Mononuclear cell (primary cell): ENCODE results near the gene FRMD4A. TPM values are rescaled to one million over a fixed set of nuclear protein-coding genes. Genes with fewer than 3 reads are reported as not detected.
"Not testable (repeated sequence)": the region's sequence is repeated elsewhere in the genome, so short reads cannot be mapped to it uniquely, and the experiment has no call there.

ENCODE experiments used
- H3K27me3 ChIP-seq: 2 replicates; pipeline ENCODE4 v1.6.0; 2011; ENCODE audit warnings: low read length, control low read depth; ENCODE audit not compliant: insufficient read depth
- H3K4me1 ChIP-seq: 2 replicates; pipeline ENCODE4 v1.5.1; 2011; ENCODE audit warnings: mild to moderate bottlenecking, low read length, control low read depth; ENCODE audit not compliant: insufficient read depth
- H3K4me3 ChIP-seq: 2 replicates; pipeline ENCODE4 v1.5.1; 2011; ENCODE audit warnings: mild to moderate bottlenecking, low read length, moderate library complexity
- H3K9me3 ChIP-seq: 2 replicates; pipeline ENCODE4 v1.5.1; 2011; ENCODE audit warnings: low read depth, mild to moderate bottlenecking, control low read depth, low read length
- total RNA-seq: library from RNA; depleted of rRNA; stranded (reverse); fragments of >200 nt; gene quantifications from one replicate; pipeline ENCODE4 v1.2.3, GENCODE V29; 2012

FRMD4A gene
- total RNA-seq, 1 donor: 0.63 TPM

DNA sequence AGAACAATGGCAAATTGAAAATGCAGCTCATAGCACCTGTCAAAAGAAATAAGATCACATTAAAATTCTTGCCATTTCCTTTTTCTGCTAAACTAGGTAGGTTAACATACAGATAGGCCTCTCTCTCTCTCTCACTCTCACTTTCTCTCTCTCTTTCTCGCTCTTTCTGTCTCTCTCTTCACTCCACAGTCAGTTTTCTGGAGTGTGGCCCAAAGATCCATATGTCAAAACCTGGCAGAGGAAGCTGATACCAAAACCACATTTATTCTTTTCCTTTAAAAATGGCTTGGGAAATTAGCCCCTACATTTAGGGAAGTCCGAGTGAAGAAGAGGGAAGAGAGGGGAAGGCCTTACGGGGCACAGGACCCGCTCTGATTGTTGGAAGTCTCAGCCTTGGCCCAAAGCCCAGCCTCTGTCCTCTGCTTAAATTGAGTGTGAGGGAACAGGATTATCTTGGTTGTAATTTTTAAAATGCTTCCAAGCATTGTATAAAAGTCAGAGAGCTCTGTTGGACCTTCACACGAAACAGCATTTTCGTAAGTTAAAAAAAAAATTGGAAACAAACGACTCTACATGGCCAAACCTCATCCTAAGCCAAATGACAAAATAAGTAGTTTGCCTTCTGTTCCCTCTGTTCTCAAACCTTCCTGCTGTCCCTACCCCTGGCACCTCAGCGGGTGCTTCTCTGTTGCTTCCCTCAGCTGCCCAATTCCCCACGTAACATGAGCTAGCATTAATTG lies 83.2 kb downstream of the FRMD4A start:
- H3K4me3 ChIP-seq: no peak overlapping the region
- H3K27me3 ChIP-seq: no peaks in the 10 kb centered on the region
- no peaks in the 10 kb centered on the region for H3K4me1 ChIP-seq
- H3K9me3 ChIP-seq: no peaks in the 10 kb centered on the region

DNA sequence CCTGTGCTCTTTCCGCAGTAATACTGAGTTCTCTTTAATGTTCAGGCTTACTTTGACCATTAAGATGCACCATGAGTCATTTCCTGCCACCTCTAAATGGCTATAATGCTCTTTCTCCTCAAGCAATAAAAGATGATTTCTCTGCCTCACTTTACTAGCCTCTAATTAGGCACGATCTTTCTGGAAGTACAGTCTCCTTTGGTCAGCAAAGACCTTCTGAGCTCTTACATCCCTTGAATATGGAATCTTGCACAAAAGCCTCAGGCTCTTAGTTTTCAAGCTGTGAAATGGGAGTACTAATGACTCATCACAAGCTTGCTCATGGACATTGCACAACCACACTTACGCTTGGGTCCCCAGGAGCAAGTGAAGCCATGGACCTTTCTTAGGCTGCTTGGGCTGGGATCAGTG lies 85.9 kb downstream of the FRMD4A start:
- no peaks in the 10 kb centered on the region for H3K4me1 ChIP-seq
- H3K9me3 ChIP-seq: no peaks in the 10 kb centered on the region
- H3K27me3 ChIP-seq: peaks cover 7% of the 10 kb centered on the region
- H3K4me3 ChIP-seq: no peak overlapping the region

DNA sequence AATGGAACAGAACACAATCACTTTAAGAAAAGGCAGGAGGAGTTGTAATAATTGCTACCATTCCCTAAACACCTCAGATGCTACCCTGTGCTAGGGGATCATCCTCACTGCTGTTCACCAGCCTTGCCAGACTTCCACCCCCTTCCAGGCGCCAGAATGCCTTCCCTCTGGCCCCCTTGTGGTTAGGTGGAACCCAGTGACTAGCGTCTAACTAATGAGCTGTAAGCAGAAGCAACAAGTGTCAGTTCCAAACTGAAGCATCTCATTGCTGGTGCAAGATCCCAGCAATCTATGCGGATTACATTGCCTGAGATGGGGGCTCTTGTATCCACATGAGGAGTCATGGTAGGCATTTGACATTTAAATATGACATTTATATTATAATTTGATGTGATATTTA lies 86.6 kb downstream of the FRMD4A start:
- Histone ChIP-seq H3K27me3 (peaks cover 7% of the 10 kb centered on the region), H3K9me3 (no peaks in the 10 kb centered on the region), H3K4me3 (no peak overlapping the region), H3K4me1 (no peaks in the 10 kb centered on the region)

DNA sequence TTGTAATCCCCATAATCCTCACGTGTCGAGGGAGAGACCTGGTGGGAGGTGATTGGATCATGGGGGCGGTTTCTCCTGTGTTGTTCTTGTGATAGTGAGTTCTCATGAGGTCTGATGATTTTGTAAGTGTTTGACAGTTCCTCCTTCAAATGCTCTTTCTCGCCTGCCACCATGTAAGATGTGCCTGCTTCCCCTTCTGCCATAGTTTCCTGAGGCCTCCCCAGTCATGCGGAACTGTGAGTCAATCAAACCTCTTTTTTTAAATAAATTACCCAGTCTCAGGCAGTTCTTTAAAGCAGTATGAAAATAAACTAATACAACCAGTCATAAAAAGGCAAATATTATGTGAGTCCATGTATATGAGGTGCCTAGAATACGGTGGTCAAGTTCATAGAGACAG lies 87.5 kb downstream of the FRMD4A start:
- Histone ChIP-seq H3K9me3 (no peaks in the 10 kb centered on the region), H3K4me3 (no peak overlapping the region), H3K27me3 (peaks cover 7% of the 10 kb centered on the region), H3K4me1 (no peaks in the 10 kb centered on the region)

DNA sequence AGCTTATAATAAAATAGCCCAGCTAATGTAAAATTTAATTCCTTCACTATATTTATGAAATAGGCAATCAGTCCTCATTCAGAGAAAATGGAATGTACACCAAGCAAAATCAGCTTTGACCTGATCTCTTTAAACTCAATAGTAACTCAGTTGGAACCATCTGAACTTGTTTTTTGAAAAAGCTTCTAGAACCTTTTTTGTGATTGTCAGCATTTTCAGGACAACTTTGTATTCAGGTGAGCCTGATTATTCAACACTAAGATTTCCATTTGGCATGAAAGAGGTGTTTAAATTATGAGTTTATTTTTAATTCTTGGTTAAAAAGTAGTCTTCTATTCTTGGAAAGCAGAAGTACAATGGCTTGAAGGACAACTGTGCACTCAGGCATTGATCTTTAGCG lies 89.5 kb downstream of the FRMD4A start:
- peaks cover 7% of the 10 kb centered on the region for H3K27me3 ChIP-seq
- no peaks in the 10 kb centered on the region for H3K4me1 ChIP-seq
- H3K9me3 ChIP-seq: no peaks in the 10 kb centered on the region
- no peak overlapping the region for H3K4me3 ChIP-seq

DNA sequence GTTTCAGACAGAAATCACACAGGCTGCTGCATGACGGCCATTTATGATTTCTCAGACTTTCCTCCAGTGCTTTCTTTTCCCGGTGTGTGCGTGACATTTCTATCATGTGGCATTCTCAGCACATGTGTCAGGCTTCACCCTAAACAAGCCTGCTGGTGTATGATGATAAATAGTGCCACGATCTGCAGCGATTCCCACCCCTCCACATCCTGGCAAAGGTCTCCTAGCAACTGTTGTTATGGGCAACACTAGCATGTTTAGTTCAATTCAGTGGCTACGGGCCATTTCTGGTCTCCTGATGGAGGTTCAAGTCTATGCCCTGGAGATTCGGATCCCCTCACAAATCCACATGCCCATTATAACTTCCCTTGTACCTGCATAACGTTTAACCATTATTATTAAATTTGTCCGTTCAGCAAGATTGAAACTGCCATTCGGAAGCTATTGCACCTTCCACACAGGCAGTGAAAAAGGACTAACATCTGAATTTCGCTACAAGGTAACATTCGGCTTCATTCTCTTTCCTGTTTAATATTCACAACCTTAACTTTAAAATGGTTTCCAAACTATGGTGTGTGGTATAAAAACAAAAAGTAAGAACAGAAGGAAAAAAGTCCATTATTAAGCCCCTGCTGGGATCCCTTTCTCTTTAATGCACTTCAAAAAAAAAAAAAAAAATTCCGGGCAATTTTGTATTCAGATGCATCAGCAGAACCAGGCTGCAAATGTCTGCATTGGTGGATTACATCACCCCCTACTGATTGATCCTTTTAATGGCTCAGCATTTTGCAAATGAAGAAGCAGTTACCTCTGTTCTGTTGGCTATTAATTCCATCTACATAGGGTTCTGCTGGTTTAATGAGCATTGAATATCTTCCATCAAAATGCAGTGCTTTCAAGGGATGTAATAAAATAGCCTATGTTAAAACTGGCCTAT lies 90.2 kb downstream of the FRMD4A start:
- H3K4me1 ChIP-seq: no peaks in the 10 kb centered on the region
- H3K4me3 ChIP-seq: no peak overlapping the region
- H3K27me3 ChIP-seq: peaks cover 7% of the 10 kb centered on the region
- no peaks in the 10 kb centered on the region for H3K9me3 ChIP-seq

DNA sequence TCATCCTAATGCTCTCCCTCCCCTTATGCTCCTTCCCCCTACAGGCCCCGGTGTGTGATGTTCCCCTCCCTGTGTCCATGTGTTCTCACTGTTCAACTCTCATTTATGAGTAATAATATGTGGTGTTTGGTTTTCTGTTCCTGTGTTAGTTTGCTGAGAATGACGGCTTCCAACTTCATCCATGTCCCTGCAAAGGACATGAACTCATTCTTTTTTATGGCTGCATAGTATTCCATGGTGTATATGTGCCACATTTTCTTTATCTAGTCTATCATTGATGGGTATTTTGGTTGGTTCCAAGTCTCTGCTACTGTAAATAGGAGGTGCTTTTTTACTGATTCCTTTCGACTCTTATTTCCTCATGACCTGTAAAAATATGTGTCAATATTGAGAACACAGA lies 92.1 kb downstream of the FRMD4A start:
- H3K4me1 ChIP-seq, H3K4me3 ChIP-seq, H3K27me3 ChIP-seq, H3K9me3 ChIP-seq: not testable (repeated sequence)

DNA sequence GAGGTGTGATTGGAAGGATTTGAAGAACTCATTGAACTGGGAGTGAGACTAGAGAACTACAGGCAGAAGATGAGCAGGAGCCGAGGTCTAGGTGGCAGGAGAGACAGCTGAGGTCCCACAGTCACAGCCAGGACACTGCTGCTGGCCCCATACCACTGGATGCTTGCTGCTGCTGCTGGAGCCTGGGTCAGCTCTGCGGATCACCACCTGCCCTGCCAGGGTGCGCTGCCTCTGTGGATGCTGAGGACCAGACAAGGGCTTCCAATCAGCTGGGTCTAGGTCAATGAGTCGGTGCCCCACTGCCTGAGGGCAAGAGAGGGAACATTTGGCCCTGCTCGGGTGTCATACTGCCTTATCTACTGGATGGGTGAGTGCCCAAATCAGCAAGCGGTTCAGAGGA lies 94.4 kb downstream of the FRMD4A start:
- no peak overlapping the region for H3K4me3 ChIP-seq
- H3K9me3 ChIP-seq: no peaks in the 10 kb centered on the region
- H3K27me3 ChIP-seq: peaks cover 10% of the 10 kb centered on the region
- H3K4me1 ChIP-seq: no peaks in the 10 kb centered on the region

DNA sequence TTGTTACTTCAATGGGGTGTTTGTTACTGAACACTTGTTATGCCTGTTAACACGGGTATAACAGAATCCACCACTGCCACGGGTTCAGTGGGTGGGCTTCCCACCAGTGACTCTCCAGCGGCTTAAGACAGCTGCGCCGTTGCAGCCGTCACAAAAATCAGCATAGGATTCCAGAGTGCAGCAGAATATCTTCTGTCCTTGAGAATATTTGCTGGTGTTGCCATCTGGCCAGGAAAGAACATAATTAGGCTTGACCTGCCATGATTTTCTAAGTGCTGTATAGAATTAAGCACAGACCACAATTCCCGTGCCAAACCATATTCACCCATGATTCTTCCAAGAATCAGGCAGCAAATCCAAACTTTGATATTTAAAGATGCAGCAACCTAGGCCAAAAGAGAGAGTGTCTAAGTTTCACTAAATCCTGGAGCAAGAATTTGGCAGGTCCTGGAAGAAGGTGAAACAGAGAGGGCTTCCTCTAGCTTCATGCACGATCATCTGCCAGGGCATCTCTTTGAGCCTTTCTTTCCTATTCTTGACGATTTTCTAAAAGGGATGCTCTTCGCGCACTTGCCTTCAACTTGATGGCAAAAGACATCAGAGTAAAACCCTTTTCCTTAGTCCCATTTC lies 95.0 kb downstream of the FRMD4A start:
- Histone ChIP-seq H3K9me3 (no peaks in the 10 kb centered on the region), H3K27me3 (peaks cover 10% of the 10 kb centered on the region), H3K4me1 (no peaks in the 10 kb centered on the region), H3K4me3 (no peak overlapping the region)

DNA sequence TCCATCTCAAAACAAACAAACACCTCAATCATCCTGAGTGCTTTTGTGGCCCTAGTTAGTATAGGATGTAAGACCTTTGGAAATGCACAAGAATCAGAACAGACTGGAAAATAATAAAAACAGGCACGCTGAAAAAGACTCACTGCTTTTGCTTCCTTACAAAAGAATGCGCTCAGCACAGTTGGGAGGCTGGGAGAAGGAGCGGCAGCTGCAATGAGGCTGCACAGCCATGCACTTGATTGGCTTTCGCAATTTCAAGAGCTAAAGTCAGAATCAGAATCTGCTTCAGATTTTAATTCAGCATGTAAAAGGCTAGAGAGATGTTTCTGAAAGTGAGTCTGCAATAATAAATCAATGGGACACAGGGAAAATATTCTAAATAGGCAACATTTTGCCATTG lies 97.2 kb downstream of the FRMD4A start:
- Histone ChIP-seq H3K9me3 (no peaks in the 10 kb centered on the region), H3K4me3 (no peak overlapping the region), H3K4me1 (no peaks in the 10 kb centered on the region), H3K27me3 (peaks cover 2% of the 10 kb centered on the region)

DNA sequence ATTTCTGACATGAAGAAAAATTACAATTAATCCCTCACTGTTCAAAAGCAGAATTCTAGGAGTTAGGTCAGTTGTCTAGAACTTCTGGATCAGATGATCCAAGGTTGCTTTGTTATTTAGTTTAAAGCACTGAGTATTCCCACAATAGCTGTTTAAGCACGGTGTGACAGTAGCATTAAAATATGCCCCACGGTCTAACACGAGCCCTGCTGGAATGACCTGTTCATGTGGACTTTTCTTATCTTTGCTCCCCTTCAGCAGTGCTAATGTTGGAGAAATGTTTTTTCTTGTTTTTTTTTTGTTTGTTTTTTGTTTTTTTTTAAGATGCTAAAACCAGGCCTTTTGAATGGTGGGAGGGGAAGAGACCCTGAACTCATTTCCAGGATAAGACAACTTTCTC lies 101.9 kb downstream of the FRMD4A start:
- not testable (repeated sequence) for H3K4me1 ChIP-seq, H3K4me3 ChIP-seq, H3K27me3 ChIP-seq, H3K9me3 ChIP-seq

DNA sequence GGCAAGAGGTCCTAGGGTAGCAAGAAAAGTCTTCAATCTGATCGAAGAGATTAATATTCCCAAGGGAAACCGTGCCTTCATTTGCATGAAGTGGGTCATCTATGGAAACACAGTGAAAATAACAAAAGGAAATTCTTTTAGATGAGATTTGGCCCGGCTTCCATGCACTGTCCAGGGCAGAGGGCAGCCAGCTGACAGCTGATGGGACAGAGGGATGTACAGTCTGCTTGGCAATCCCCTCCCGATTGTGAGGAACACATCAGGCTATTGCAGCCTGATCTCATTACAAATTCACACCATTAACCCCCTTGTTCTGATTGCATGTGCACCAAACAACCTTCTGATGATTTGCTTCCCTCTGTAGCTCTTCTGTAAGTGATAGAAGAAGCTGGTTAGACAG lies 105.3 kb downstream of the FRMD4A start:
- Histone ChIP-seq H3K4me1 (no peaks in the 10 kb centered on the region), H3K9me3 (no peaks in the 10 kb centered on the region), H3K27me3 (peaks cover 3% of the 10 kb centered on the region), H3K4me3 (no peak overlapping the region)

DNA sequence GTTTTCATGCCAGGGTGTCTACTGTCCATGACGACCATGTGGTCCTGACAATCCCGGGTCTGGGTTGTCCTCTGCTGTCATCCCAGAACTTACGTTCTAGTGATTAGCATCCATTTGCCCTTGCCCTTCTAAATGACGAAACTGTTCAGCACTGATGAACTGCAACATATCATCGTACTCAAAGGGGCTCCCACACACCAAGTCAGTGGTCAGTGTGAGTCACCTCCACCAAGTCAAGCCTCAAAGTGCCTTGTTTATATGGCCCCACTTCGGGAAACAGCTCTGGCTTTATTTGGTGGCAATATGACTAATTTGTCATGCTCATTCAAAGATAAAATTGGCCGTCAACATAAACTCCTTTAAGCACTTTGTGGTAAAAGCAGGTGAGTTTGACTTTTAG lies 110.7 kb downstream of the FRMD4A start:
- Histone ChIP-seq H3K4me3 (no peak overlapping the region), H3K4me1 (no peaks in the 10 kb centered on the region), H3K27me3 (no peaks in the 10 kb centered on the region), H3K9me3 (no peaks in the 10 kb centered on the region)

DNA sequence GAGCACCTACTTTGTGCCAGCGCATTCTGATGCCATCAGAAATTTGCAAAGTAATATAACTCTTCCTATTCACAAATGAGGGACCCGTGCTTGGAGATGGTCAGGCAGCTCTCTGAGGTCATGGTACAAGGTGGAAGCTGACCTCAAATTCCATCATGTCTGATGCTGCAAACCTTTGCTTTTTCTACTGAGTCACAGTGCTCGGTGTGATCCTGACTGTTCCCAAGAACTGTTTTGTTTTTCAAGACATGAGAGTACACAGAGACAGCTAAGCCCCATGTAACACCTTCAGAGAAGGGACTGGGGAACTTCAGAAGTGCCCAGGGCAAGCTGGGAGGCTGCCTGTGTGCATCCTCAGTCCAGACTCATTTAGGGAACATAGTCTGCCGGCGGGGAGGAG lies 111.3 kb downstream of the FRMD4A start:
- no peaks in the 10 kb centered on the region for H3K9me3 ChIP-seq

DNA sequence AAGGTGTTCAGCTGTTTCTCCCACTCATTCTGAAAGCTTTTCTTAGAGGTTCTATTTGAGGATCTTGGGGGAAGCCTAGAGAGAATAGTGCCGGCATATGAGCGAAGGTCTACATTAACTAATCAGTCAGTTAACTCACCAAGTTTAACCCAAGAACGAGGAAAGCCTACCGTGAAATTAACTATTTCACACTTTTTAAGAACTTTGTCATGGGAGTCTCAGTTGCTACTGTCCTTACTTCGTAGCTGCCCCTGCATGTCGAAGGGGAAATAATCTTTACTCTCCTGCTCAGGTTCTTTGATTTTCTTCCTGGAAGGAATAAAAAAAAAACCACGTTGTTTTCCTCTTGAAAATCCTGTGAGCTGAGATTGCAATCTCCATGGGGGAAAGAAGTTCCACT lies 115.1 kb downstream of the FRMD4A start:
- no peaks in the 10 kb centered on the region for H3K4me1 ChIP-seq

More for the DNA sequence above, 111.3 kb downstream of the FRMD4A start:
- H3K27me3 ChIP-seq: no peaks in the 10 kb centered on the region
- no peaks in the 10 kb centered on the region for H3K4me1 ChIP-seq
- no peak overlapping the region for H3K4me3 ChIP-seq

More for the DNA sequence above, 115.1 kb downstream of the FRMD4A start:
- Histone ChIP-seq H3K4me3 (no peak overlapping the region), H3K9me3 (no peaks in the 10 kb centered on the region), H3K27me3 (no peaks in the 10 kb centered on the region)
